K562 (cell line): ENCODE results near the gene AGFG2. TPM values are rescaled to one million over a fixed set of nuclear protein-coding genes. Genes with fewer than 3 reads are reported as not detected.

Experiments
- ARID2 ChIP-seq: fragments of 450-650 bp; IDR thresholded peaks from 2 replicates; pipeline ENCODE4 v1.6.1; 2017; ENCODE audit warnings: antibody characterized with exemption, mild to moderate bottlenecking
- DMBX1 ChIP-seq: fragments of 250-450 bp; sonication (Bioruptor Pico); IDR thresholded peaks from 2 replicates; pipeline ENCODE4 v1.8.0; 2022; ENCODE audit warnings: inconsistent platforms, mild to moderate bottlenecking, moderate library complexity, borderline replicate concordance
- FUS ChIP-seq: fragments of 200-400 bp; formaldehyde crosslinking; optimal IDR thresholded peaks from 2 replicates; pipeline ENCODE3; 2017; ENCODE audit warnings: low read depth, low read length
- NFYB ChIP-seq: IDR thresholded peaks from 2 replicates; pipeline ENCODE4 v1.6.1; 2011; ENCODE audit warnings: mild to moderate bottlenecking, moderate library complexity; ENCODE audit not compliant: insufficient read length; ENCODE audit errors: extremely low read depth
- RFX1 ChIP-seq: fragments of 450-650 bp; IDR thresholded peaks from 2 replicates; pipeline ENCODE4 v1.6.1; 2016; ENCODE audit warnings: mild to moderate bottlenecking, moderate library complexity
- SIX5 ChIP-seq, 2 experiments: IDR thresholded peaks; 2 replicates each; pipeline ENCODE4 v1.6.1; 2011; ENCODE audit warnings: low read length in 2 of 2, borderline replicate concordance in 1 of 2, low read depth in 1 of 2, mild to moderate bottlenecking in 1 of 2, moderate library complexity in 1 of 2; ENCODE audit not compliant: insufficient read depth in 1 of 2
- SRF ChIP-seq, 2 experiments: fragments of 250-450, 450-650 bp in 1 of 2; sonication (Bioruptor Pico) in 1 of 2; sonication (generic) in 1 of 2; formaldehyde crosslinking; IDR thresholded peaks; 2 replicates each; pipeline versions ENCODE4 v1.5.0 to v1.5.1; 2020 to 2022; ENCODE audit warnings: mild to moderate bottlenecking in 1 of 2, missing genetic modification reagents in 1 of 2
- TOE1 ChIP-seq, 2 experiments: fragments of 450-650 bp in 1 of 2; sonication (generic) in 1 of 2; formaldehyde crosslinking in 1 of 2; IDR thresholded peaks; 2 replicates each; pipeline versions ENCODE4 v1.7.1 to v1.8.0; 2016 to 2022; ENCODE audit warnings: borderline replicate concordance in 2 of 2, mild to moderate bottlenecking in 2 of 2, antibody characterized with exemption in 1 of 2, inconsistent platforms in 1 of 2, low read depth in 1 of 2, missing genetic modification reagents in 1 of 2, moderate library complexity in 1 of 2
- ZBTB1 ChIP-seq: sonication (generic); formaldehyde crosslinking; IDR thresholded peaks from 2 replicates; pipeline ENCODE4 v1.8.1; 2023; ENCODE audit warnings: missing genetic modification reagents, low read depth, mild to moderate bottlenecking, borderline replicate concordance
- ZFP36 ChIP-seq: fragments of 150-350 bp; IDR thresholded peaks from 2 replicates; pipeline ENCODE4 v1.6.1; 2018; ENCODE audit warnings: low read length, low read depth; ENCODE audit not compliant: partially characterized antibody
- ZNF263 ChIP-seq: sonication (generic); formaldehyde crosslinking; IDR thresholded peaks from 2 replicates; pipeline ENCODE4 v1.8.0; 2022; ENCODE audit warnings: mild to moderate bottlenecking, missing genetic modification reagents, borderline replicate concordance
- ZNF347 ChIP-seq: fragments of 450-650 bp; formaldehyde crosslinking; IDR thresholded peaks from 2 replicates; pipeline ENCODE4 v1.4.0; 2020; ENCODE audit warnings: low read depth, mild to moderate bottlenecking, moderate library complexity
- ZNF436 ChIP-seq: fragments of 250-450, 450-650 bp; sonication (Bioruptor Pico); formaldehyde crosslinking; IDR thresholded peaks from 2 replicates; pipeline ENCODE4 v1.7.0; 2020; ENCODE audit warnings: mild to moderate bottlenecking
- polyA plus RNA-seq, 8 experiments: library from polyadenylated mRNA; depleted of rRNA in 4 of 8; stranded (reverse) in 5 of 8; unstranded in 3 of 8; fragments of >200 nt; fragmentation: Nextera tagmentation in 2 of 8; fragmentation: Illumina TruSeq in 1 of 8; extraction: Ambion mirVana in 2 of 8; extraction: Trizol in 1 of 8; gene quantifications; 2 replicates each; pipeline versions ENCODE4 v1.2.1 to v1.2.3, GENCODE V29; 2011 to 2014; ENCODE audit warnings: inconsistent platforms in 1 of 8, missing spikeins in 1 of 8
- total RNA-seq, 7 experiments: library from RNA; depleted of rRNA in 6 of 7; stranded (reverse); fragments of >200 nt in 6 of 7; fragmentation: Illumina TruSeq in 2 of 7; extraction: Trizol in 2 of 7; gene quantifications; 2 replicates each; pipeline versions ENCODE4 v1.2.1 to v1.2.3, GENCODE V29; 2011 to 2021; ENCODE audit warnings: low replicate concordance in 1 of 7
- TF ChIP-seq, protein P1 (sequence below): fragments of 450-650 bp; IDR thresholded peaks from 2 replicates; pipeline ENCODE4 v1.6.1; 2018; ENCODE audit warnings: mild to moderate bottlenecking, low read depth; ENCODE audit not compliant: partially characterized antibody
- TF ChIP-seq, protein P2 (sequence below): sonication (generic); formaldehyde crosslinking; IDR thresholded peaks from 2 replicates; pipeline ENCODE4 v1.8.1; 2023; ENCODE audit warnings: mild to moderate bottlenecking, missing genetic modification reagents
- TF ChIP-seq, protein P3 (sequence below): fragments of 250-450 bp; sonication (Bioruptor Pico); IDR thresholded peaks from 2 replicates; pipeline ENCODE4 v1.4.0; 2020; ENCODE audit warnings: mild to moderate bottlenecking
- TF ChIP-seq, protein P4 (sequence below): fragments of 250-450 bp; sonication (Bioruptor Pico); IDR thresholded peaks from 2 replicates; pipeline ENCODE4 v1.5.0; 2022; ENCODE audit warnings: mild to moderate bottlenecking

Gene AGFG2
- total and polyA plus RNA-seq, 9 of the 15 experiments (the other 6 are each of a cell fraction or from before 2014, with no cell fraction given): 0.31 to 23.1 (median 6.5) TPM

DNA sequence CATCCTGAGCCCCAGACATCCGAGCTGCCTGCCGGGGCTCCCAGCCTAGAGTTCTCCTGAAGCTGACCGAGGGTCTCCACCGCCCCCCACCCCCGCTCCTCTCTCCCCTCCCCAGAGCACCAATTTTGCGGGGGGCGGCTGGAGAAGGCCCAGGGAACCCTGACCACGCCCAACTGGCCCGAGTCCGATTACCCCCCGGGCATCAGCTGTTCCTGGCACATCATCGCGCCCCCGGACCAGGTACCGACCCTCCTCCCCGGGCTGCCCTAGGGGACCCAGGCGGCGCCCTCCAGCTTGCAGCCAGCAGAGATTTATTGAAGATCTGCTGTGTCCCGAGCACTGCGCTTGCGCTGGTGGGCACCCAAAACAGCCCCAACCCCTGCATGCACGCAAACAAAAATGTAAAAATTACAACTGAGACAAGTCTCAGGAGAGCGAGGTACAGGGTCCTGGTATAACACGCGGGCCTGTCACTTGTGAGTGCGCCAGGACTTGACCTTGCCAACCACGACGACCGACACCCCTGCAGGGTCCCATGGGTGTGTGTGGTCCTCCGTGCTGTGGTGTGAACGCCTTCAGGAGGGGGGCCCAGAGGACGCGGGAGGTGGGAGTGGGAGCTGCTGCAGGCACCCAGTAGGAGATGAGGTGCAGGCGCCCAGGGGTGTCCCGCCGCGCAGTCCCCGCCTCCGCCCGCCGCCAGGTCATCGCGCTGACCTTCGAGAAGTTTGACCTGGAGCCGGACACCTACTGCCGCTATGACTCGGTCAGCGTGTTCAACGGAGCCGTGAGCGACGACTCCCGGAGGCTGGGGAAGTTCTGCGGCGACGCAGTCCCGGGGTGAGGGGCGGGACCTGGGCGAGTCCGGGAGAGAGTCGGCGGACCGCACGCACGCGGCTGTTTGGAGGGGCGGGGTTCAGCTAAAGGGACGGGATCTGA is 66.2 kb downstream of the AGFG2 start (continued):
- TF ChIP-seq, protein P1, sequence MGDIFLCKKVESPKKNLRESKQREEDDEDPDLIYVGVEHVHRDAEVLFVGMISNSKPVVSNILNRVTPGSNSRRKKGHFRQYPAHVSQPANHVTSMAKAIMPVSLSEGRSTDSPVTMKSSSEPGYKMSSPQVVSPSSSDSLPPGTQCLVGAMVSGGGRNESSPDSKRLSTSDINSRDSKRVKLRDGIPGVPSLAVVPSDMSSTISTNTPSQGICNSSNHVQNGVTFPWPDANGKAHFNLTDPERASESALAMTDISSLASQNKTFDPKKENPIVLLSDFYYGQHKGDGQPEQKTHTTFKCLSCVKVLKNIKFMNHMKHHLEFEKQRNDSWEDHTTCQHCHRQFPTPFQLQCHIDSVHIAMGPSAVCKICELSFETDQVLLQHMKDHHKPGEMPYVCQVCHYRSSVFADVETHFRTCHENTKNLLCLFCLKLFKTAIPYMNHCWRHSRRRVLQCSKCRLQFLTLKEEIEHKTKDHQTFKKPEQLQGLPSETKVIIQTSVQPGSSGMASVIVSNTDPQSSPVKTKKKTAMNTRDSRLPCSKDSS: no peak
- TF ChIP-seq, protein P2, sequence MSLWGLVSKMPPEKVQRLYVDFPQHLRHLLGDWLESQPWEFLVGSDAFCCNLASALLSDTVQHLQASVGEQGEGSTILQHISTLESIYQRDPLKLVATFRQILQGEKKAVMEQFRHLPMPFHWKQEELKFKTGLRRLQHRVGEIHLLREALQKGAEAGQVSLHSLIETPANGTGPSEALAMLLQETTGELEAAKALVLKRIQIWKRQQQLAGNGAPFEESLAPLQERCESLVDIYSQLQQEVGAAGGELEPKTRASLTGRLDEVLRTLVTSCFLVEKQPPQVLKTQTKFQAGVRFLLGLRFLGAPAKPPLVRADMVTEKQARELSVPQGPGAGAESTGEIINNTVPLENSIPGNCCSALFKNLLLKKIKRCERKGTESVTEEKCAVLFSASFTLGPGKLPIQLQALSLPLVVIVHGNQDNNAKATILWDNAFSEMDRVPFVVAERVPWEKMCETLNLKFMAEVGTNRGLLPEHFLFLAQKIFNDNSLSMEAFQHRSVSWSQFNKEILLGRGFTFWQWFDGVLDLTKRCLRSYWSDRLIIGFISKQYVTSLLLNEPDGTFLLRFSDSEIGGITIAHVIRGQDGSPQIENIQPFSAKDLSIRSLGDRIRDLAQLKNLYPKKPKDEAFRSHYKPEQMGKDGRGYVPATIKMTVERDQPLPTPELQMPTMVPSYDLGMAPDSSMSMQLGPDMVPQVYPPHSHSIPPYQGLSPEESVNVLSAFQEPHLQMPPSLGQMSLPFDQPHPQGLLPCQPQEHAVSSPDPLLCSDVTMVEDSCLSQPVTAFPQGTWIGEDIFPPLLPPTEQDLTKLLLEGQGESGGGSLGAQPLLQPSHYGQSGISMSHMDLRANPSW (CRISPR knock-in tag): no peak
- no peak for TF ChIP-seq ARID2
- TF ChIP-seq FUS: no peak
- TF ChIP-seq DMBX1 (CRISPR knock-in tag): no peak
- TF ChIP-seq, protein P3, sequence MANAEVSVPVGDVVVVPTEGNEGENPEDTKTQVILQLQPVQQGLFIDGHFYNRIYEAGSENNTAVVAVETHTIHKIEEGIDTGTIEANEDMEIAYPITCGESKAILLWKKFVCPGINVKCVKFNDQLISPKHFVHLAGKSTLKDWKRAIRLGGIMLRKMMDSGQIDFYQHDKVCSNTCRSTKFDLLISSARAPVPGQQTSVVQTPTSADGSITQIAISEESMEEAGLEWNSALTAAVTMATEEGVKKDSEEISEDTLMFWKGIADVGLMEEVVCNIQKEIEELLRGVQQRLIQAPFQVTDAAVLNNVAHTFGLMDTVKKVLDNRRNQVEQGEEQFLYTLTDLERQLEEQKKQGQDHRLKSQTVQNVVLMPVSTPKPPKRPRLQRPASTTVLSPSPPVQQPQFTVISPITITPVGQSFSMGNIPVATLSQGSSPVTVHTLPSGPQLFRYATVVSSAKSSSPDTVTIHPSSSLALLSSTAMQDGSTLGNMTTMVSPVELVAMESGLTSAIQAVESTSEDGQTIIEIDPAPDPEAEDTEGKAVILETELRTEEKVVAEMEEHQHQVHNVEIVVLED (CRISPR knock-in tag): no peak
- no peak for TF ChIP-seq SRF (CRISPR knock-in tag; IDR thresholded peaks at IDR 0.05)
- no peak for TF ChIP-seq NFYB
- no peak for TF ChIP-seq ZNF436 (CRISPR knock-in tag)
- no peak for TF ChIP-seq SIX5 (IDR thresholded peaks at IDR 0.05; ENCODE audit: borderline replicate concordance in 1 of 2, insufficient read depth in 1 of 2, low read depth in 1 of 2, low read length in 2 of 2)
- TF ChIP-seq TOE1 (IDR thresholded peaks at IDR 0.05; ENCODE audit: borderline replicate concordance): no peak
- no peak for TF ChIP-seq TOE1 (CRISPR knock-in tag; IDR thresholded peaks at IDR 0.05; ENCODE audit: borderline replicate concordance, low read depth)
- TF ChIP-seq RFX1: no peak
- TF ChIP-seq, protein P4, sequence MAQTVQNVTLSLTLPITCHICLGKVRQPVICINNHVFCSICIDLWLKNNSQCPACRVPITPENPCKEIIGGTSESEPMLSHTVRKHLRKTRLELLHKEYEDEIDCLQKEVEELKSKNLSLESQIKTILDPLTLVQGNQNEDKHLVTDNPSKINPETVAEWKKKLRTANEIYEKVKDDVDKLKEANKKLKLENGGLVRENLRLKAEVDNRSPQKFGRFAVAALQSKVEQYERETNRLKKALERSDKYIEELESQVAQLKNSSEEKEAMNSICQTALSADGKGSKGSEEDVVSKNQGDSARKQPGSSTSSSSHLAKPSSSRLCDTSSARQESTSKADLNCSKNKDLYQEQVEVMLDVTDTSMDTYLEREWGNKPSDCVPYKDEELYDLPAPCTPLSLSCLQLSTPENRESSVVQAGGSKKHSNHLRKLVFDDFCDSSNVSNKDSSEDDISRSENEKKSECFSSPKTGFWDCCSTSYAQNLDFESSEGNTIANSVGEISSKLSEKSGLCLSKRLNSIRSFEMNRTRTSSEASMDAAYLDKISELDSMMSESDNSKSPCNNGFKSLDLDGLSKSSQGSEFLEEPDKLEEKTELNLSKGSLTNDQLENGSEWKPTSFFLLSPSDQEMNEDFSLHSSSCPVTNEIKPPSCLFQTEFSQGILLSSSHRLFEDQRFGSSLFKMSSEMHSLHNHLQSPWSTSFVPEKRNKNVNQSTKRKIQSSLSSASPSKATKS (CRISPR knock-in tag): no peak
- no peak for TF ChIP-seq ZNF347 (CRISPR knock-in tag)
- no peak for TF ChIP-seq ZNF263 (CRISPR knock-in tag)
- TF ChIP-seq ZBTB1 (CRISPR knock-in tag): no peak
- TF ChIP-seq ZFP36: no peak
